MCF 10A (cell line): ENCODE data around the gene RAP1A. TPM values are rescaled to one million over a fixed set of nuclear protein-coding genes. Genes with fewer than 3 reads are reported as not detected.

Experiments
- BruUV-seq: library from RNA; stranded (reverse); fragments of 400-500 nt; replicated peaks from 2 replicates; lab custom pipeline; 2021; lab: Mats Ljungman, UMichigan
- CTCF ChIA-PET: fragments of 300-600 bp; sonication (Branson Sonifier 250); formaldehyde crosslinking; extraction: SDS; loops from one replicate; lab custom pipeline; 2021; ENCODE audit warnings: antibody characterized with exemption, inconsistent platforms; lab: Yijun Ruan, JAX
- POLR2A ChIA-PET: fragments of 300-600, 350-650 bp; sonication (Branson Sonifier 250); formaldehyde crosslinking; extraction: SDS; loops from one replicate; lab custom pipeline; 2020; ENCODE audit warnings: antibody characterized with exemption, inconsistent platforms; lab: Yijun Ruan, JAX
- DNase-seq: peaks from one replicate; pipeline ENCODE4 v3.0.0-alpha.2; 2018; ENCODE audit not compliant: unreplicated experiment
- H3K27ac Mint-ChIP-seq: one replicate; pipeline ENCODE4 v1.8.0; 2022; ENCODE audit warnings: mild to moderate bottlenecking, low read depth, mixed read lengths; ENCODE audit not compliant: unreplicated experiment
- H3K27me3 Mint-ChIP-seq: one replicate; pipeline ENCODE4 v1.8.0; 2022; ENCODE audit warnings: mixed read lengths; ENCODE audit not compliant: insufficient read depth, unreplicated experiment
- H3K36me3 Mint-ChIP-seq: one replicate; pipeline ENCODE4 v1.8.0; 2022; ENCODE audit warnings: mild to moderate bottlenecking, moderate library complexity, mixed read lengths; ENCODE audit not compliant: insufficient read depth, unreplicated experiment
- H3K4me1 Mint-ChIP-seq: one replicate; pipeline ENCODE4 v1.8.0; 2022; ENCODE audit warnings: mixed read lengths; ENCODE audit not compliant: insufficient read depth, unreplicated experiment
- H3K4me3 Mint-ChIP-seq: one replicate; pipeline ENCODE4 v1.8.0; 2022; ENCODE audit warnings: mild to moderate bottlenecking, moderate library complexity, mixed read lengths; ENCODE audit not compliant: unreplicated experiment
- H3K9me3 Mint-ChIP-seq: one replicate; pipeline ENCODE4 v1.8.0; 2022; ENCODE audit warnings: mixed read lengths; ENCODE audit not compliant: unreplicated experiment
- CTCF ChIP-seq: fragments of 200-600 bp; IDR thresholded peaks from one replicate; pipeline ENCODE4 v1.8.0; 2022; ENCODE audit warnings: antibody characterized with exemption, mild to moderate bottlenecking; ENCODE audit not compliant: unreplicated experiment
- intact Hi-C: fragments of 100-400 bp; cut with micrococcal nuclease; formaldehyde crosslinking; loops from 2 replicates; pipeline ENCODE4 v1.14.1; 2022
- total RNA-seq: library from RNA; stranded (reverse); gene quantifications from 2 replicates; pipeline ENCODE4 v1.2.3, GENCODE V29; 2022

RAP1A gene
- total RNA-seq, 1 experiment from 2014 or later: 39.3 TPM

DNA sequence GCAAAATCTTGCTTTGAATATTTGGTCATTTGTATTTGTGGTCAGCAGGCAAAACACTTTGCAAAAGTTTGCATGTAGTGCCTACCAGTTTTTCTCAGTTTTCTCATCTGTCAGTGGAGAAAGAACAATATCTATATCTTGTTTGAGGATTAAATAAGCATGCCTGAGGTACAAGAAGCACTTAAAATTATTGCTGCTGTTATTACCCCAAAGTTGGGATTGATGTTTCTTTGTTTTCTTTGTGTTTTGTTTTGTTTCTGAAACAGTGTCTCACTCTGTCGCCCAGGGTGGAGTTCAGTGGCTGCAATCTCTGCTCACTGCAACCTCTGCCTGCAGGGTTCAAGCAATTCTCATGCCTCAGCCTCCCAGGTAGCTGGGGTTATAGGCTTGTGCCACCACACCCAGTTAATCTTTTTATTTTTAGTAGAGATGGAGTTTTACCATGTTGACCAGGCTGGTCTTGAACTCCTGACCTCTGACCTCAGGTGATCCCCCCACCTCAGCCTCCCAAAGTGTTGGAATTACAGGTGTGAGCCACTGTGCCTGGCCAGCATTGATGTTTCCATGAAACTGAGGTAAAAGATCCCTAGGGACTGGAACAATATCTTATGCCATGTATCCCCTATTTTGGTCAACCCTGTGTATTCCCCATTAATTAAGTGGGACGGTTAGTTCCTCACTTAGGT is 15.9 kb downstream of the RAP1A start:
- CTCF ChIA-PET: interaction anchor here (1.8 kb wide), 1 partner anchor 127 kb away, joined by 6 read pairs; no protein-coding TSS in a partner anchor

GRCh38 chr1:111638320-111638719 is 18.7 kb downstream of the RAP1A start:
- intact Hi-C loops: no loop called here
- BruUV-seq: no TSS peak
- peaks cover 11% of the 10 kb centered on the region for H3K4me1 Mint-ChIP-seq
- H3K4me3 Mint-ChIP-seq: no peak overlapping the region
- ChIA-PET CTCF (interaction anchor here (0.6 kb wide), 1 partner anchor 23 kb away, joined by 4 read pairs; no protein-coding TSS in a partner anchor), POLR2A (interaction anchor here (0.8 kb wide), 1 partner anchor 10 kb away, joined by 4 read pairs; no protein-coding TSS in a partner anchor)
- H3K9me3 Mint-ChIP-seq: no peaks in the 10 kb centered on the region
- no peaks in the 10 kb centered on the region for H3K27me3 Mint-ChIP-seq
- no peak for TF ChIP-seq CTCF
- H3K36me3 Mint-ChIP-seq: peaks cover 4% of the 10 kb centered on the region
- DNase-seq: no peak
- no peak overlapping the region for H3K27ac Mint-ChIP-seq

More for the DNA sequence above, 15.9 kb downstream of the RAP1A start:
- DNase-seq: no peak
- POLR2A ChIA-PET: interaction anchor here (0.6 kb wide), 1 partner anchor 8 kb away, joined by 4 read pairs; no protein-coding TSS in a partner anchor
- no peaks in the 10 kb centered on the region for H3K9me3 Mint-ChIP-seq
- peaks cover 16% of the 10 kb centered on the region for H3K4me1 Mint-ChIP-seq
- H3K36me3 Mint-ChIP-seq: peaks cover 7% of the 10 kb centered on the region
- no peak for TF ChIP-seq CTCF
- H3K27ac Mint-ChIP-seq: no peak overlapping the region
- H3K4me3 Mint-ChIP-seq: no peak overlapping the region
- intact Hi-C loops: loop anchor here (2.0 kb wide), 1 partner anchor 15 kb away; no protein-coding TSS in a partner anchor
- no TSS peak for BruUV-seq
- H3K27me3 Mint-ChIP-seq: no peaks in the 10 kb centered on the region

DNA sequence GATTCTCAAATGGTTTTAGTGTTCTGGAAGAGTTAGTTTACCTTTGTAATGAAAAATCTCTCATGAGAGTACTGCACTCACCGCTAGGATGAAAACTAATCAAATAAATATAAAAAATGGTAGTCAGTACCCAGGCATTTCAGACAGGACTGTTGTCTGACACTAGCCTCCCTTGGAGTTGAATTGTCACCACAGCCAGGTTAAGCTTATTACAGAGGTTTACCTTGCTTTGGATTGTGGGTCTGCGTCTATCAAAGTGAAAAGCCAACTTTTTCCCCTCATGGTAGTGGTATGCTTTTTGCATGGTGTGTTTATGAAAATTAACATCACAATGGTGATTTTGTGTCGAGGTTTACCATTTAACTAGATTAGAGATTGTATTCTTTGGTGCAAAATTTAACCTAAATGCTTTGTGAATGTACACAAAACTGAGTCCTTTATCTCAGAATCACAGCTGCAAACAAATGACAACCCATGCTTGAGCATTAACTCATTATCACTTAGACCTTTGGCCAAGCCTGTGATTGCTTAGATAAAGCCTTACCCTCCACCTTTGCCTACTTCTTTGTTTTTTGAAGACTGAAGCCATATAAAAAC is 20.1 kb downstream of the RAP1A start:
- TF ChIP-seq CTCF: no peak
- CTCF ChIA-PET: interaction anchor here (0.5 to 1.1 kb wide), 3 partner anchors 9 to 603 kb away, joined by 3 to 5 read pairs (median 4); no protein-coding TSS in a partner anchor
- Mint-ChIP-seq H3K27me3 (no peaks in the 10 kb centered on the region), H3K9me3 (no peaks in the 10 kb centered on the region), H3K27ac (no peak overlapping the region), H3K4me1 (peaks cover 11% of the 10 kb centered on the region), H3K36me3 (peaks cover 6% of the 10 kb centered on the region), H3K4me3 (no peak overlapping the region)
- DNase-seq: no peak
- BruUV-seq: no TSS peak
- intact Hi-C loops: no loop called here
- POLR2A ChIA-PET: no interaction called here

DNA sequence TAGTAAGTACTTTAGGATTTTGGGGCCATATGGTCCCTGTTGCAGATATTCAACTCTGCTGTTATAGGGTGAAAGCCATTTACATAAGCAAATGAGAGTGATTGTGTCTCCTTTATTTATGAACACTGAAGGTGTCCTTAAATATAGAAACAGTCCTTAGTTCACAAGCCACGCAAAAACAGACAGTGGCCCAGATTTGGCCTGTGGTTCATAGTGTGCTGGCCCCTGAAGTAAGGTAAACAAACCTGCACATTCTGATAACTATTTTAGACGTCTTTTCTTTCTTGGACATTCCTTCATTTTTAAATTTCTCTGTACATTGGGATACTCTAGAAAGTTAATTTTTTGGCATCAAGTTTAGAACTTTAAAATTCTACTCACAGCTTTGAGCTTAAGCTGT is 23.5 kb downstream of the RAP1A start:
- Mint-ChIP-seq H3K27me3 (no peaks in the 10 kb centered on the region), H3K9me3 (no peaks in the 10 kb centered on the region), H3K4me3 (no peak overlapping the region), H3K27ac (no peak overlapping the region), H3K4me1 (peaks cover 15% of the 10 kb centered on the region), H3K36me3 (peaks cover 6% of the 10 kb centered on the region)
- ChIA-PET CTCF (interaction anchor here (0.7 kb wide), 1 partner anchor 62 kb away, joined by 5 read pairs; no protein-coding TSS in a partner anchor), POLR2A (no interaction called here)
- TF ChIP-seq CTCF: no peak
- intact Hi-C loops: no loop called here
- no TSS peak for BruUV-seq
- DNase-seq: no peak
